OCI-LY7 (cell line): Measurements from ENCODE around the gene TPRN. TPM values are rescaled to one million over a fixed set of nuclear protein-coding genes. Genes with fewer than 3 reads are reported as not detected.
"Not testable (repeated sequence)": the region's sequence is repeated elsewhere in the genome, so short reads cannot be mapped to it uniquely, and the experiment has no call there.

Experiments used
- BruUV-seq: library from RNA; stranded (reverse); fragments of 400-500 nt; replicated peaks from 2 replicates; lab custom pipeline; 2021; lab: Mats Ljungman, UMichigan
- CTCF ChIA-PET: fragments of 300-600 bp; sonication (Branson Sonifier 250); formaldehyde crosslinking; loops from one replicate; lab custom pipeline; 2022; ENCODE audit warnings: antibody characterized with exemption; ENCODE audit not compliant: unreplicated experiment; lab: Charles Lee
- POLR2A ChIA-PET: fragments of 300-600 bp; sonication (Branson Sonifier 250); formaldehyde crosslinking; loops from one replicate; lab custom pipeline; 2022; ENCODE audit warnings: antibody characterized with exemption; lab: Charles Lee
- DNase-seq: peaks from one replicate; pipeline ENCODE4 v3.0.0-alpha.2; 2015; ENCODE audit warnings: low spot score
- H2AFZ ChIP-seq: fragments of 200-600 bp; sonication (generic), shearing (Covaris generic); 2 replicates; pipeline ENCODE4 v1.6.1; 2014; ENCODE audit warnings: mild to moderate bottlenecking, antibody characterized with exemption, low read length, moderate library complexity
- H3K27ac ChIP-seq: fragments of 200-600 bp; sonication (generic); 2 replicates; pipeline ENCODE4 v1.5.1; 2014; ENCODE audit warnings: mixed run types, low read depth, mild to moderate bottlenecking, moderate library complexity, low read length, inconsistent platforms; ENCODE audit not compliant: poor library complexity, severe bottlenecking
- H3K36me3 ChIP-seq: fragments of 200-600 bp; sonication (generic); 2 replicates; pipeline ENCODE4 v1.6.1; 2014; ENCODE audit warnings: mild to moderate bottlenecking, antibody characterized with exemption, low read length, moderate library complexity, mixed read lengths; ENCODE audit not compliant: insufficient read depth
- H3K4me1 ChIP-seq: fragments of 200-600 bp; sonication (generic); 2 replicates; pipeline ENCODE4 v1.5.1; 2014; ENCODE audit warnings: mild to moderate bottlenecking, low read length; ENCODE audit not compliant: insufficient read depth, poor library complexity, severe bottlenecking
- H3K4me2 ChIP-seq: fragments of 200-600 bp; sonication (generic); 2 replicates; pipeline ENCODE4 v1.6.1; 2014; ENCODE audit warnings: mild to moderate bottlenecking, low read length
- H3K4me3 ChIP-seq: fragments of 200-600 bp; sonication (generic); 2 replicates; pipeline ENCODE4 v1.5.1; 2014; ENCODE audit warnings: mild to moderate bottlenecking, low read depth, low read length; ENCODE audit not compliant: poor library complexity, severe bottlenecking
- H3K79me2 ChIP-seq: fragments of 200-600 bp; sonication (generic); 2 replicates; pipeline ENCODE4 v1.6.1; 2016; ENCODE audit warnings: low read depth, mild to moderate bottlenecking, low read length, moderate library complexity, mixed read lengths; ENCODE audit not compliant: insufficient read depth
- H3K9me2 ChIP-seq: fragments of 200-600 bp; sonication (generic); 2 replicates; pipeline ENCODE4 v1.6.1; 2016; ENCODE audit warnings: mild to moderate bottlenecking, low read length, mixed read lengths; ENCODE audit not compliant: insufficient read depth
- H3K9me3 ChIP-seq: fragments of 200-600 bp; sonication (generic); 2 replicates; pipeline ENCODE4 v1.6.1; 2014; ENCODE audit warnings: mild to moderate bottlenecking, mixed run types, low read length, mixed read lengths
- H4K20me1 ChIP-seq: fragments of 200-600 bp; sonication (generic); 2 replicates; pipeline ENCODE4 v1.6.1; 2014; ENCODE audit warnings: mild to moderate bottlenecking, antibody characterized with exemption, low read length, moderate library complexity, mixed read lengths; ENCODE audit not compliant: insufficient read depth
- CTCF ChIP-seq: fragments of 200-600 bp; sonication (generic); conservative IDR thresholded peaks from 2 replicates; pipeline ENCODE4 v1.5.1; 2014; ENCODE audit warnings: mild to moderate bottlenecking, antibody characterized with exemption, low read length, moderate library complexity, mixed read lengths
- EZH2phosphoT487 ChIP-seq: fragments of 200-600 bp; sonication (generic); IDR thresholded peaks from 2 replicates; pipeline ENCODE4 v1.6.1; 2018; ENCODE audit warnings: low read depth, borderline replicate concordance, mild to moderate bottlenecking, mixed run types, antibody characterized with exemption, low read length, moderate library complexity, mixed read lengths
- intact Hi-C: fragments of 100-400 bp; cut with micrococcal nuclease; formaldehyde crosslinking; loops from one replicate; pipeline ENCODE4 v1.10.0; 2022; ENCODE audit not compliant: unreplicated experiment
- total RNA-seq, 2 experiments: library from RNA; depleted of rRNA in 1 of 2; stranded (reverse); fragments of >200 nt in 1 of 2; shearing (Covaris generic) in 1 of 2; gene quantifications; 2 replicates each; pipeline ENCODE4 v1.2.3, GENCODE V29; 2014 to 2022

The TPRN gene
- total RNA-seq, 2 experiments from 2014 or later = 9.0 to 15.9 TPM

- POLR2A ChIA-PET = interaction anchor here (0.6 kb wide), 1 partner anchor 174 kb away, joined by 3 read pairs; the partner anchor contains the start of gene SAPCD2
These were observed 44.2 kb upstream of the TPRN start for GRCh38 chr9:137244486-137245449.

GRCh38 chr9:137243626-137244485 lies 43.3 kb upstream of the TPRN start:
- Histone ChIP-seq H3K9me2 (no peaks in the 10 kb centered on the region), H3K27ac (no peak overlapping the region), H2AFZ (no peak overlapping the region), H3K4me1 (peaks cover 39% of the 10 kb centered on the region), H3K79me2 (peaks cover 27% of the 10 kb centered on the region), H3K36me3 (peaks cover 28% of the 10 kb centered on the region), H3K9me3 (no peaks in the 10 kb centered on the region), H4K20me1 (peaks cover 14% of the 10 kb centered on the region), H3K4me2 (peak overlapping the region; percentile 43), H3K4me3 (no peak overlapping the region)
- intact Hi-C loops = no loop called here
- TF ChIP-seq CTCF = no peak
- no peak for TF ChIP-seq EZH2phosphoT487
- ChIA-PET CTCF (no interaction called here), POLR2A (interaction anchor here (0.6 kb wide), 1 partner anchor 174 kb away, joined by 3 read pairs; the partner anchor contains the start of gene SAPCD2)
- no peak for DNase-seq
- no TSS peak for BruUV-seq

More at GRCh38 chr9:137244486-137245449, 44.2 kb upstream of the TPRN start:
- CTCF ChIA-PET = no interaction called here
- H3K4me1 ChIP-seq = peaks cover 36% of the 10 kb centered on the region
- no peak for DNase-seq
- no peaks in the 10 kb centered on the region for H3K9me3 ChIP-seq
- H3K36me3 ChIP-seq = peaks cover 28% of the 10 kb centered on the region
- no peak overlapping the region for H2AFZ ChIP-seq
- TF ChIP-seq EZH2phosphoT487 = no peak
- intact Hi-C loops = no loop called here
- no peak overlapping the region for H3K27ac ChIP-seq
- no peak overlapping the region for H3K4me3 ChIP-seq
- peaks cover 19% of the 10 kb centered on the region for H3K79me2 ChIP-seq
- H3K9me2 ChIP-seq = no peaks in the 10 kb centered on the region
- H4K20me1 ChIP-seq = peaks cover 14% of the 10 kb centered on the region
- no TSS peak for BruUV-seq
- H3K4me2 ChIP-seq = 0 out of 2 replicates have a peak overlapping the region, but pooled peaks have one; percentile 43

GRCh38 chr9:137243266-137243625 lies 42.7 kb upstream of the TPRN start:
- Histone ChIP-seq H3K36me3 (peaks cover 28% of the 10 kb centered on the region), H3K4me1 (peaks cover 45% of the 10 kb centered on the region), H4K20me1 (peaks cover 14% of the 10 kb centered on the region), H3K4me2 (peak overlapping the region; percentile 99), H3K79me2 (peaks cover 33% of the 10 kb centered on the region)
- POLR2A ChIA-PET = interaction anchor here (1.5 kb wide), 1 partner anchor 11 kb away, joined by 7 read pairs; no protein-coding TSS in a partner anchor
- intact Hi-C loops, H2AFZ ChIP-seq, DNase-seq, H3K4me3 ChIP-seq, H3K9me2 ChIP-seq, CTCF ChIA-PET, H3K27ac ChIP-seq, H3K9me3 ChIP-seq: not testable (repeated sequence)
- TSS peak; percentile 95 for BruUV-seq
